NCI-H524 treated with DMSO at 0.1 percent for 48 hours (cell line): ENCODE results near the gene TIAM2.
"Not testable (repeated sequence)": the region's sequence is repeated elsewhere in the genome, so short reads cannot be mapped to it uniquely, and the experiment has no call there.

Source experiments
- DNase-seq: peaks from one replicate; lab custom pipeline; 2025; lab: John Stamatoyannopoulos, UW

The TIAM2 gene

DNA sequence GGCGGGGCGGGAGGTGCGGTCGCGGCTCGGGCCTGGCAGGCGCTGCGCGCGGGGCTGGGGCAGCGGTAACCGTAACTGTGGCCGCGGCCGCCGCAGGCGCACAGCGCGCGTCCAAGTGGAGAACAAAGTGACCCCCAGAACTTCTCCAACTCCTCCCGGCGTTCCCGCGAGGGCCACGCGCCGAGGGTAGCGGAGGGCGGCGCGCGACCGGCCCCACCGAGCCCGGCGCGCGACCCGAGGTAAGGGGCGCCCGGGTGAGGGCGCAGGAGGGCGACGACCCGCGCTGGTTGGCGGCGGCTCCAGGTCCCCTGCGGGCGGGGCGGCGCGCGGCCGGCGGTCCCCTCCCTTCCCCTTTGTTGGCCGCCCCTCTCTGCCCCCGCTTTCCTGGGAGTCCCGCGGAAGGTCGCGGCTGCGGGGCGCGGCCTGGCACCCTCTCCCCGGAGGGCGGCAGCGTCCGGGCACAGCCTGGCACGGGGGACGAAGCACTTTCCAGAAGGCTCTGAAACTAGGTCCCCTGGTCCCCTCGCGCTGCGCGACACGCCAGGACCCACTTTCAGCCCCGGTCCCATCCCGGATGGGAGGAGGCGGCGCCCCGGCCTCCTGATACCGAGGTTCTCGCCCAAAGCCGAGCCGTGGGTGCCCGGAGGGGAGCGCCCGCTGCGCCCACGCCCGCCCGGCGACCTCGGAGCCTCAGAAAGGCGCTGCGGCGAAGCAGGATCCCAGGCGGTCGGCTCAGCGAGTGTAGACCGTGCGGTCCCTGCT, at the start of gene TIAM2:
Gene TIAM2, plus strand, starts transcription at position 62 of the 762 bp plus-strand sequence. CDS start 133,909 bp downstream, outside the sequence.
- DNase-seq: no peak

DNA sequence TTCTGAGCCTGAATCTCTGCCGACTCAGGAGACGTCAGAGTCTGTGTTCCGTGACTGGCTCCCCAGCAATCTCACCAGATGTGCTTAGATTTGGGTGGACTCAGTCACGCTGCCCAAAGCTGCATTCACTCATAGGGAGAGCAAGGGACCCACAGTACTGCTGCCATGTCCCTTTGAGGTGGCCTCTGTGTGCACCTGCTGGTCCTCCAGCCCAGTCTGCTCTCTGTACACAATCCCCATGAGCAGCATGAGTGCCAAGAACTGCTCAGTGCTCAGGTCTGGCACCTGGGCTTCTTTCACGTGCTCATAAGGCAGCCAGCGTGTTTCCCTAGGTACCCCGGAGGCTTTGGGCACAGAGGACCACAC, 44.2 kb upstream of the TIAM2 start:
- DNase-seq: no peak

DNA sequence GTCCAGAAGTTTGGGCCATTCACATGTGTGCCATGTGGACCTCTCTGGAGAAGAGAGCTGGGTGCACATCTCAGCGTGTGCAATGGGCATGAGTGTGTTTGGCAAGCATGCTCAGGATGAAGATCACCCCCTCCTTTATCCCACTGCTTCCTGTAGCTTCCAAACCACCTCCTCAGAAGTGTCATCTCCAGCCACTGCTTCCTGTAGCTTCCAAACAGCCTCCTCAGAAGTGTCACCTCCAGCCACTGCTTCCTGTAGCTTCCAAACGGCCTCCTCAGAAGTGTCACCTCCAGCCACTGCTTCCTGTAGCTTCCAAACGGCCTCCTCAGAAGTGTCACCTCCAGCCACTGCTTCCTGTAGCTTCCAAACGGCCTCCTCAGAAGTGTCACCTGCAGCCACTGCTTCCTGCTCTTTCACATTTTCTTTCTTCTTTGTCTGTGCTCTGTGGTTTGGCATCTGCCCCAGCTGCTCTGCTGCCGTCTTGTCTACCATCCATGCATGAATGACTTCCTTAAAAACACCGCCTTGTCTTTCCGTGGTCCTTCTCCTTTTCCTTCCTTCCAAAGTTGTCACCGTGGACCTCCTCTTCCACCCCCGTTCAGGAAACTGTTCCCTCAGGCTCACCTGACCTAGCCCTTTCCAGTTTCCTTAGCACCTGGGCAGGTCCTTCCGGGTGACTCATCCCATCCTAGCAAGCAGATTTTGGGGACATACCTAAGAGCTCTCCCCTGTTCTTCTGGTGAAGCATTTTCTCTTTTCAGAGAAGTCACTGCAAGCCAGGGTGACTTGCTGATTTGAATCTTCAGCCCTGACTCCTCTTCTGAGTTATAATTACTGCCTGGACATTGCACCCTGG, 43.5 kb upstream of the TIAM2 start:
- no peak for DNase-seq

DNA sequence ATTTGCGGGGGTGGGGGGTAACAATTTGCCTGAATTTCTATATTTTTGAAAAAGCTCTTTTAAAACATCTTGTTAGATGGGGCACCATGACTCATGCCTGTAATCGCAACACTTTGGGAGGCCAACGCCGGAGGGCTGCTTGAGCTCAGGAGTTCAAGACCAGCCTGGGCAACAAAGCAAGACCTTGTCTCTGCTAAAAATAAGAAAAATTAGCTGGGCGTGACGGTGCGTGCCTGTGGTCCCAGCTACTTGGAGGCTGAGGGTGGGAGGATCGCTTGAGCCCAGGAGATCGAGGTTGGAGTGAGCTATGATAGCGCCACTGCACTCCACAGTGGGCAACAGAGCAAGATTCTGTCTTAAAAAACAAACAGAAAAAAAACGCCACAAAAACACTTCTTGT, 41.5 kb upstream of the TIAM2 start:
- no peak for DNase-seq

DNA sequence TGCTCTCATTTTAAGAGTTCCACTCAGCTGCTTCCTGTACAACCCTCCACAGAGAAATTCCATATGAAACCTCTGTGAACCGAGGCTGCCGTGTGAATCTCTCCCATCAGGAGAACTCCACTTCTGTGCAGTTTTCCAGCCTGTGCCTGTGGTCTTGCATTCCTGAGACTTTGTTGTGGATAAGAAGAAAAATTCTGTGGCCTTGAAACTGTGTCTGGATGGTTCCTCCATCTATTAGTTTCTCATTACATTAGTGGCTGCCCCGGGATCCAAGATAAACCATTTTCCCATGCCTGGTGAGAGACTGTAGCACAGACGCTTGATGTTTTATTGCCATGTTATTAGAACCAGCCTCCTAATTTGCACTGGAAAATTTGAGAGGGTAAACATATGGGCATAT, 40.8 kb upstream of the TIAM2 start:
- no peak for DNase-seq

DNA sequence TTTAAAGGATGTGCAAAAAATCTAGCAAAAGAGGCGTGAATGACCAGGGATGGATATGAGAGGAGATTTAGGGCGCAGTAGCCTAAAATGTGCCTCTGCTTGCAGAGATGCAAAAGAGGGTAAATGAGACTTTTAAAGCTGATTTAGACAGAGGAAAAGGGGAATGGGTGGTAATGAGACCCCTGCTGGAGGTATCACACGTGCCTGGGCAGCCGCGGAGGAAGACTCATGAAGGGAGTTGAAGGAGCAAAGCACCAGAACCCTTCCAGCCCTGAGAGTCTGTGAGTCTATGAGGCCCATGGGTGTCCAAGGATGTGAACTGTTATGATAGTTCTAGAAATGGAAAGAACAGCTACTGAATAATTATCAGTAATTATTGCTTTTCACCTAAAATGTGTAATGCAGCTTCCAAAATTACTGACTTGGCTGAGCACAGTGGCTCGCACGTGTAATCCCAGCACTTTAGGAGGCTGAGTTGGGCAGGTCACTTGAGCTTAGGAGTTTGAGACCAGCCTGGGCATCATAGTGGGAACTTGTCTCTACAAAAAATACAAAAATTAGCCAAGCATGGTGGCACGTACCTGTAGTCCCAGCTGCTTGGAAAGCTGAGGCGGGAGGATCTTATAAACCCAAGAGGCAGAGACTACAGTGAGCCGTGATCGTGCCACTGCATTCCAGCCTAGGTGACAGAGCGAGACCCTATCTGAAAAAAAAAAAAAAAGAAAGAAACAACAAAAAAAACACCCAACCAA, 38.2 kb upstream of the TIAM2 start:
- no peak for DNase-seq

DNA sequence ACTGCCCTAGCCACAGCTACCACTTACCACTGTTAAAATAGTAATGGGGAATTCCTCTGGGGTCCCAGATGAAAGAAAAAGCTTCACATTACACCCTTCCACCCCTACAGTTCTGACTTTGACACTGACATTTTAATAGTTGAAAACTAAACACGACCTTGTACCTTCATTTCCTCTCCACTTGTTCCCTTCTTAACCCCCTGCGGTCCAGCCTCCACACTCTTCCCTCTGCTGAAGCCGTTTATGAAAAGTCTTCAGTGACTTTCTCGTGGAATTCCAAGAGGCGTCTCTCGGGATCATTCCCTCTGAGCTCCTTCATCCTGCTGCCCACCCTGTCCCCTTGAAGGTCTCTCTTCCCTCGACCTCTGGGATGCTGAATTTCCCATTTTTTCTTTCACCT, 36.6 kb upstream of the TIAM2 start:
- no peak for DNase-seq

DNA sequence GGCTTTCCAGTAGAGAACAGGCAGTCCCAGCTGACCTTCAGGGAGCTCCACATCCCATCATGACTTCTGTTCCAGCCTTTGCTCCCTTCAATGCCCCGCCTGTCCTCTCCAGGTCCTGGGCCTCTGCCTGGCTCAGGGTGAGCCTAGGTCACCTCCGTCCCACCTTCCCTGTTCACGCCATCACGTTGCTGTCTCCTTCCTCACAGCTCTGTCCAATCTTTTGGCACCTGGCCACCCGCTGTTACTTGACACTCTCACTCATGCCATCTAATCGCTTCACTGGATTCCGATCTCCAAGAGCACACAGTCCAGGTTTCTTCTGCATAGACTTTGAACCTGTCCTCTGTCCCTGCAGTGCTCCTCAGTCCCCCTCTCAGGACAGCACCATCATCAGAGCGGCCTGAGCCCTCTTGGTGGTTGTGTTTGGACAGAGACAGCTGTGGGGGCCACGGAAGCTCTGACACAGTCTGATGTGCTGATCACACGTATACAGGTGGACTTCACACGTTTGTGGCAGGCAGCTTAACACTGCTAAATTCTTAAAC, 34.7 kb upstream of the TIAM2 start:
- no peak for DNase-seq

DNA sequence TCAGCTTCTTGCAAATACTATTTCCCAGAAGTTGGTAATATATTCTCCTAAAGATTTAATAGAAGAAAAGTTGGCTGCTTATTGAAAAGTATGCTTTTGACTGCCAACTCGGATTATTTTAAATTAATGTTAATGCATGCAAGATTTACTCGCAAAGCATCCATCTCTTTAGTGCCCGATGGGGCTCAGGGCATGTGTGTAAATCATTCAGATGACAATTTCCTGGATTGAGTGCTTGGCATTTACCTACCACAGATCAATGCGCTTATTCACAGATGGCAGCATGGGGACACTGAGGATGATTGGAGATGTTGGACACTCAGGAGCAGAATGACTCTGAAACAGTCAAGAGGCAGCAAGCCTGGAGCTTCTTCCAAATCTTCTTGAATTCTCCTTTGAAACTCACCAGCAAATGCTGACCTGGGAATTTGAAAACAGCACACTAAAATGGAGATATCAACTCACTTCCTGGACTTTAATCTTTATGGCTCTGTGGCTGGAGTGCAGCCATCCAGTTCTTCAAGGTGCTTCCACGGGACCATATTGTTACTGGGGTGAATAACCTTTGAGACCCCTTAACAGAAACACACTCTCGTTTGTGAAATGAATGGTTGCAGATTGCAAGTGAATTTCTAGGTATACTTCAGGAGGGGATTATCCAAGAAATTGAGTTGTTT, 34.1 kb upstream of the TIAM2 start:
- no peak for DNase-seq

DNA sequence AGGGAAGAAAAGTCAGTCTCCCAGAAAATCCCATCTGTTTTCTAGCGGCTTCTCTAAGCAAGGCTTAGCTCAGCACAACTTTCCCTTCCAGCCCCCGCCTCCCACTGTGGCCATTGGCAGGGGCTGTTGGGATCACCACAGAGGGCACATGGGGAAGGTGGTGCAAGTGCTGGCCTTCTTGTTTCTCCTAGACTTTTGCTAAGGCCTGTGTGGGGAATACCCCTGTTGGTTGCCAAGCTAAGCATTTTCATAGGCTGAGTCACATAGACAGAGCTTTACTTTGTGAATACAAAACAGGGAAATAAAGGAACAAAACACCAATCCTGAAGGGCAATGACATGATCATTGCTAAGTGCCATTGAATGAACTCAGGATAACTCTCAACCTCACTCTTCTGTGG, 32.4 kb upstream of the TIAM2 start:
- DNase-seq: no peak

DNA sequence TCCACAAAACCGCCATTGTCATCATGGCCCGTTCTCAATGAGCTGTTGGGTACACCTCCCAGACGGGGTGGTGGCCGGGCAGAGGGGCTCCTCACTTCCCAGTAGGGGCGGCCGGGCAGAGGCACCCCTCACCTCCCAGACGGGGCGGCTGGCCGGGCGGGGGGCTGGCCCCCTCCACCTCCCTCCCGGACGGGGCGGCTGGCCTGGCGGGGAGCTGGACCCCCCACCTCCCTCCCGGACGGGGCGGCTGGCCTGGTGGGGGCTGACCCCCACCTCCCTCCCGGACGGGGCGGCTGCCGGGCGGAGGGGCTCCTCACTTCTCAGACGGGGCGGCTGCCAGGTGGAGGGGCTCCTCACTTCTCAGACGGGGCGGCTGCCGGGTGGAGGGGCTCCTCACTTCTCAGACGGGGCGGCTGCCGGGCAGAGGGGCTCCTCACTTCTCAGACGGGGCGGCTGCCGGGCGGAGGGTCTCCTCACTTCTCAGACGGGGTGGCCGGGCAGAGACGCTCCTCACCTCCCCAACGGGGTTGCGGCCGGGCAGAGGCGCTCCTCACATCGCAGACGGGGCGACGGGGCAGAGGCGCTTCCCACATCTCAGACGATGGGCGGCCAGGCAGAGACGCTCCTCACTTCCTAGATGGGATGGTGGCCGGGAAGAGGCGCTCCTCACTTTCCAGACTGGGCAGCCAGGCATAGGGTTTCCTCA, 28.9 kb upstream of the TIAM2 start:
- DNase-seq: not testable (repeated sequence)

DNA sequence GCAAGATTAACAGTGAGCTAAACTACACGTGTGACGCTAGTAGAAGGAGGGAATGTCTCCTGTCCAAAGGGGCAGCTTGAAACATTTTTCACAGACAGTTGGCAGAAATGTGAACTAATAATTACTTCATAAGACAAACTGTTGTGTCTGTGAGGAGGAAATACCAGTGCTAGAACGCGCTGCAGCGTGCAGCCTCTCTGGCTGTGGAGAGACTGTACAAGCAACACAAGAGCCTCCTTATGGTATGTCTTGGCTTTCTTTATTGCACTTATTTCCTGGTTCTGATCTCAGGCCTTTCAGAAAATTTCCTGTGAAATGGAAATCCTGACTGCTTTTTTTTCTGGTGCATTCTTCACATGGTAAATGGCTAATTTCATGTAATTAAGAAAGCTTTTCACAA, 25.3 kb upstream of the TIAM2 start:
- DNase-seq: no peak

DNA sequence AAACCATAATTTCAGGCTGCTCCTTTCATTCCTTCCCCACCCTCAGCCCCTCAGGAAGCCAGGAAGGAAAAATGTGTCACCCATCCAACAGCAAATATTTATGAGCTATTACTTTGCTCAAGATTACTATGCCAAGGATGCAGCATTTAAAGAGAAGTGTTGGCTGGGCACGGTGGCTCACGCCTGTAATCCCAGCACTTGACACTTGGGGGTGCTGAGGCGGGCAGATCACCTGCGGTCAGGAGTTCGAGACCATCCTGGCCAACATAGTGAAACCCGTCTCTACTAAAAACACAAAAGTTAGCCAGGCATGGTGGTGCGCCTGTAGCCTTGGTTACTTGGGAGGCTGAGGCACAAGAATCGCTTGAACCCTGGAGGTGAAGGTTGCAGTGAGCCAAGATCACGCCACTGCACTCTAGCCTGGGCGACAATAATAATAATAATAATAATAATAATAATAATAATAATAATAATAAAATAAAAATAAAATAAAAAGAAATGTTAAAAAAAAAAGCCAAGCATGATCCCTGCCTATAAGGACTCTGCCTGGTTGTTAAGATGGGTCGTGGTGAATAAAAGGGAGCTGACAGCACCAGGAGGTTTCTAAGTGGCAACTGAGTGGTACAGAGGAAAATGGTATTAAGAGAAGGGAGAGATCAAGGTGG, 20.5 kb upstream of the TIAM2 start:
- no peak for DNase-seq

DNA sequence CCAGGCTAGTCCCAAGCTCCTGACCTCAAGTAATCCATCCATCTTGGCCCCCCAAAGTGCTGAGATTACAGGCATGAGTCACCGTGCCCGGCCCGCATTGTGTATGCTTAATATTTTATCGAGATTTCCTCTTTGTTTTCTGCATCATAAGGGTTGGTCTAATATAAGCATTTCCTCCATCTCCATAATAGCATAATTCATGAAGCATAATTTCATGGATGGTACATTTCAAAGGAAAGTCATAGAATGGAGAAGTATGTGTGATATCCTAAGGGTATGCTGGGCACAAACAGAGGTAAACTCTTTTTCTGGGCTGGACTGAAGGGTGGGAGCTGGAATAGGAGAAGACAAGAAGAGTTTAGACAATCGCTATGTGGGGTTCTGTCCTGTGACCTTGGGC, 17.5 kb upstream of the TIAM2 start:
- DNase-seq: no peak

DNA sequence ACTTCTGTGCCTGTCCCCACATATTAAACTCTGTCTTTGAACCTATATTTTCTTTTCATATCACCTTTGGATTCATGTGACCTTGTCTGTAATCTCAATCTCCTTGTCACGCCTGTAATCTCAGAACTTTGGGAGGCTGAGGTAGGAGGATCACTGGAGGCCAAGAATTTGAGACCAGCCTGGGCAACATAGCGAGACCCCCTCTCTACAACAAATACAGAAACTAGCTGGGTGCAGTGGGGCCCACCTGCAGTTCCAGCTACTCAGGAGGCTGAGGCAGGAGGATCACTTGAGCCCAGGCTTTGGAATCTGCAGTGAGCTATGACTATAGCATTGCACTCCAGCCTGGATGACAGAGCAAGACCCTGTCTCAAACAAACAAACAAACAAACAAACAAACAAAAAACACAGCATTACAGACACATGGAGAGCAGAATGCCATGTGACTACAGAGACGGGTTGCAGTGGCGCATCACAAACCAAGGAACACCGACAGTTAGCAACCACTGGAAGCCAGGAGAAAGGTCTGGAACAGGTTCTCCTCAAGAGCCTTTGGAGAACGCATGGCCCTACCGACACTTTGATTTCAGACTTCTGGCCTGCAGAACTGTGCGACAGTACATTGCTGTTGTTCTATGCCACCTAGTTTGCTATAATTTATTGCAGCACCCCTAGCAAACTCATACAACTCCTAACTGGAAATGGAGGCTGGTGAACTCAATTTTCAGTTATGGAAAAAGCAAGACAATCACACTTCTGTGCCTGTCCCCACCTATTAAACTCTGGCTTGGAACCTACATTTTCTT, 14.6 kb upstream of the TIAM2 start:
- DNase-seq: no peak

DNA sequence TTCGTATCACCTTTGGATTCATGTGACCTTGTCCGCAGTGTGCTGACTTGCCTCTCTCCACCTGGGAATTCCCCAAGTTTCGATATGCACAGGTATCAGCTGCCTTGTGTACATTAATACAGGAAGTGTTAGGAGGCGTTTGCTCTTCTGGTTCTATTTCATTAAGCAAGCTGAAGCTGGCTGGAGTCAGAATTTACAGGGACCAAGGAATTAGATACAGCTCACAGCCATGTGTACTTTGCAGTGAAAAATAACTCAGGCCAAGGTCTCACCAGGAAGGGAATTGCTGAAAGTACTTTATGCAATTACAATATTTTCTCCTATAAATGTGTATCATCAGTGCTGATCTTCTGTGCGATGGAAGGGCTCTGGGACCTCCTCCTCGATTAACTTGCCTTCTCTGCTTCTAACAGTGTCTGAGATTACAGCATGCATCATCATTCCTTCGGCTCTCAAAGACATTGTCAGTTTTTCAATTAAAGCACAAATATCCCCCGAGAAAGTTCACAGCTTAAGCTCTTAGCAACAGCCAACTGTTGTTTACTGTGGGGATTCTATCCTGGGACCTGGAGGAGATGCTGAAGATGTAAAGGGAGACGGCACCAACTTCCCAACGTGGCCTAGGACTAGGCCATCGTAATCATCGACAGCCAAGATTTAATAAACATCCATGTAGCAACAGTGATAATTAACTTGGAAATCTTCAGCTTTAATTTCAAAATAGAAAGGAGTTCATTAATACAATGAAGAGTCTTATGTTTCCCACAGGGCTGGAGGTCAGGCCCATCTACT, 13.8 kb upstream of the TIAM2 start:
- DNase-seq: no peak

DNA sequence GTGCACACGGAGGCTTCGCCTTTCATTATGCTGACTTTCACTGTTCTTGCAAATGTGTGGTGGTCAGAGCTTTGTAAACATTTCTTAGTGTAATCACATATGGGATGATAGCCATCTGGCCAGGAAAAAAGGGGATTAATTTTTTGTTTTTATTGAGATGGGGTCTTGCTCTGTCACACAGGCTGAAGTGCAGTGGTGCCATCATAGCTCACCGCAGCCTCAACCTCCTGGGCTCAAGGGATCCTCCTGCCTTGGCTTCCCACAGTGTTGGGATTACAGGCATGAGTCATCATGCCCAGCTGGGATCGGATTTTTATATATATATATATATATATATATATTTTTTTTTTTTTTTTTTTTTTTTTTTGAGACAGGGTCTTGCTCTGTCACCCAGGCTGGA, 11.0 kb upstream of the TIAM2 start:
- no peak for DNase-seq

DNA sequence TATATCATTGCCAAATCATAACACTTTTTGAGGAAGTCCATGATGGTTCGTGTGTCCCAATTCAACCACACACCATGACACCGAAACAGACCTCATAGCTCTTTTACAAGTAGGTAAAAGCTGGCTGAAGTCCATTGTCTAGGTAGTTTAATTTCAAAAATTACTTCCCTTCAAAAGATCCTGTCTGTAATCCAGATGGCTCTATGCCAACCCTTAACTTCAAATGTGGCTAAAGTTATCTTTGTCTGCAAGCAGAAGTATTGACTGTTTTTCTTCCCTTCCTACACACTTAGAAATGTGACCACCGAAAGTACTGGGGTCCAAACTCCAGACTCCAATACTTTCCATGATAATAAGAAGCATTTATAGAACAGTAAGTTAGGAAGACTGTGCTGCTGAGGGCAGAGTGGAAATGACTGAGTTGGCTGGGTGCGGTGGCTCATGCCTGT, 8.3 kb upstream of the TIAM2 start:
- DNase-seq: no peak

DNA sequence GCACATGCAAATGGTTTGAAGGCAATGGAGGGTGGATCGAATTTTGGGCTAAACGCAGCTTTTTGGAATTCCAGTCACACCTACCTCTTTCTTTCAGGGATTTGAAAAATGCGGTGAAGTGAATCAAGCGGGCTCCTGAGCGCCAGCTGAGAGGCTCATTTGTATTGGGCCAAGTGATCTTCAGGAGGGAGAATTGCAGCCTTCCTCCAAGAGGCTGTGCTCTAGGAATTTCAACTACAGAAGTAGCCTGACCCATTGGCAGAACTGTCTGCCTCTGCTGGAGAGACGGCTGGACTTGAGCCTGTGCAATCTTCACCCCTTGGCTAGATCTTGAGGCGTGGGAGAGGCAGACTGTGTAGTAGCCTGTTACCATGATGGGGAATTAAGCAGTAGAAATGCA, 5.7 kb upstream of the TIAM2 start:
- DNase-seq: no peak
